A549 (cell line): Measurements from ENCODE around the gene TMEM151A.

Experiments used
- BHLHE40 ChIP-seq: IDR thresholded peaks from 2 replicates; pipeline ENCODE4 v1.6.1; 2012; ENCODE audit warnings: low read depth, low read length, inconsistent platforms
- CTCF ChIP-seq: fragments of >200 bp; sonication (Bioruptor Twin); formaldehyde crosslinking; IDR thresholded peaks from 3 replicates; pipeline ENCODE4 v1.5.1; 2016

GRCh38 chr11:66335531-66336233, 44.0 kb downstream of the TMEM151A start:
- TF ChIP-seq CTCF (no peak), BHLHE40 (no peak)
